Endothelial cell (in vitro differentiated cells): Measurements from ENCODE around the gene WNT3A. TPM values are rescaled to one million over a fixed set of nuclear protein-coding genes. Genes with fewer than 3 reads are reported as not detected.

Experiments used
- DNase-seq: peaks from one replicate; pipeline ENCODE4 v3.0.0; 2021; ENCODE audit warnings: low spot score
- H3K27ac Mint-ChIP-seq: one replicate; pipeline ENCODE4 v1.8.0; 2021; ENCODE audit warnings: mixed read lengths, inconsistent platforms; ENCODE audit not compliant: unreplicated experiment
- H3K27me3 Mint-ChIP-seq: one replicate; pipeline ENCODE4 v1.8.0; 2021; ENCODE audit warnings: mild to moderate bottlenecking, moderate library complexity, mixed read lengths, inconsistent platforms; ENCODE audit not compliant: unreplicated experiment
- H3K36me3 Mint-ChIP-seq: one replicate; pipeline ENCODE4 v1.8.0; 2021; ENCODE audit warnings: mild to moderate bottlenecking, low read depth, mixed read lengths, inconsistent platforms; ENCODE audit not compliant: unreplicated experiment
- H3K4me1 Mint-ChIP-seq: one replicate; pipeline ENCODE4 v1.8.0; 2021; ENCODE audit warnings: mild to moderate bottlenecking, mixed read lengths, inconsistent platforms; ENCODE audit not compliant: unreplicated experiment
- H3K4me3 Mint-ChIP-seq: one replicate; pipeline ENCODE4 v1.8.0; 2021; ENCODE audit warnings: mild to moderate bottlenecking, mixed read lengths, inconsistent platforms; ENCODE audit not compliant: unreplicated experiment
- H3K9me3 Mint-ChIP-seq: one replicate; pipeline ENCODE4 v1.8.0; 2021; ENCODE audit warnings: mixed read lengths, inconsistent platforms; ENCODE audit not compliant: unreplicated experiment
- total RNA-seq: library from RNA; stranded (reverse); fragmentation: NEBNext Ultra II Directional; extraction: Animal tissue kit (Norgen Biotek cat#: 25700); gene quantifications from one replicate; pipeline ENCODE4 v1.2.1, GENCODE V29; 2021; ENCODE audit not compliant: unreplicated experiment
- TF ChIP-seq, protein P1 (sequence below): fragments of 200-600 bp; sonication (generic); IDR thresholded peaks from one replicate; pipeline ENCODE4 v1.5.0; 2021; ENCODE audit warnings: antibody characterized with exemption; ENCODE audit not compliant: unreplicated experiment

WNT3A gene
- total RNA-seq, 1 donor from 2014 or later = not detected

DNA sequence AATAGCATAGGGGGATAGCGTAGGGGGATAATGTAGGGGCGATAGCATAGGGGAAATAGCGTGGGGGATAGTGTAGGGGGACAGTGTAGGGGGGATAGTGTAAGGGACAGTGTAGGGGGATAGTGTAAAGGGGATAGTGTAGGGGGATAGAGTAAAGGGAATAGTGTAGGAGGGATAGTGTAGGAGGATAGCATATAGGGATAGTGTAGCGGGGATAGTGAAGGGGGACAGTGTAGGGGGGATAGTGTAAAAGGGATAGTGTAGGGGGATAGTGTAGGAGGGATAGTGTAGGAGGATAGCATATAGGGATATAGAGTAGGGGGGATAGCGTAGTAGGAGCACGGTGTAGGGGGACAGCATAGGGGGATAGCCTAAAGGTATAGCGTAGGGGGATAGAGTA is 61.6 kb downstream of the WNT3A start:
- H3K27ac Mint-ChIP-seq = no peak overlapping the region
- H3K27me3 Mint-ChIP-seq = peaks cover 11% of the 10 kb centered on the region
- H3K4me1 Mint-ChIP-seq = no peaks in the 10 kb centered on the region
- TF ChIP-seq, protein P1, sequence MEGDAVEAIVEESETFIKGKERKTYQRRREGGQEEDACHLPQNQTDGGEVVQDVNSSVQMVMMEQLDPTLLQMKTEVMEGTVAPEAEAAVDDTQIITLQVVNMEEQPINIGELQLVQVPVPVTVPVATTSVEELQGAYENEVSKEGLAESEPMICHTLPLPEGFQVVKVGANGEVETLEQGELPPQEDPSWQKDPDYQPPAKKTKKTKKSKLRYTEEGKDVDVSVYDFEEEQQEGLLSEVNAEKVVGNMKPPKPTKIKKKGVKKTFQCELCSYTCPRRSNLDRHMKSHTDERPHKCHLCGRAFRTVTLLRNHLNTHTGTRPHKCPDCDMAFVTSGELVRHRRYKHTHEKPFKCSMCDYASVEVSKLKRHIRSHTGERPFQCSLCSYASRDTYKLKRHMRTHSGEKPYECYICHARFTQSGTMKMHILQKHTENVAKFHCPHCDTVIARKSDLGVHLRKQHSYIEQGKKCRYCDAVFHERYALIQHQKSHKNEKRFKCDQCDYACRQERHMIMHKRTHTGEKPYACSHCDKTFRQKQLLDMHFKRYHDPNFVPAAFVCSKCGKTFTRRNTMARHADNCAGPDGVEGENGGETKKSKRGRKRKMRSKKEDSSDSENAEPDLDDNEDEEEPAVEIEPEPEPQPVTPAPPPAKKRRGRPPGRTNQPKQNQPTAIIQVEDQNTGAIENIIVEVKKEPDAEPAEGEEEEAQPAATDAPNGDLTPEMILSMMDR = no peak
- H3K9me3 Mint-ChIP-seq = no peaks in the 10 kb centered on the region
- no peak for DNase-seq
- no peaks in the 10 kb centered on the region for H3K36me3 Mint-ChIP-seq
- H3K4me3 Mint-ChIP-seq = no peak overlapping the region

DNA sequence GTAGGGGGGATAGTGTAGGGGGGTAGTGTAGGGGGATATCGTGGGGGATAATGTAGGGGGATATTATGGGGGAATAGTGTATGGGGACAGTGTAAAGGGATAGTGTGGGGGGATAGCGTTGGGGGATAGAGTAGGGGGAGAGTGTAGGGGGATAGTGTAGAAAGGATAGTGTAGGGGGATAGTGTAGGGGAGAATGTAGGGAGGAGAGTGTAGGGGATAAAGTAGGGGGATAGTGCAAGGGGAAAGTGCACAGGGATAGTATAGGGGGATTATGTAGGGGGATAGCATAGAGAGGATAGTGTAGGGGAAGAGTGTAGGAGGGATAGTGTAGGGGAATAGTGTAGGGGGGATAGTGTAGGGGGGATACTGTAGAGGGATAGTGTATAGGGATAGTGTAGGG is 63.4 kb downstream of the WNT3A start:
- DNase-seq = no peak
- H3K4me1 Mint-ChIP-seq = no peaks in the 10 kb centered on the region
- no peak overlapping the region for H3K4me3 Mint-ChIP-seq
- peaks cover 13% of the 10 kb centered on the region for H3K27me3 Mint-ChIP-seq
- TF ChIP-seq, protein P1 = no peak
- no peaks in the 10 kb centered on the region for H3K36me3 Mint-ChIP-seq
- no peak overlapping the region for H3K27ac Mint-ChIP-seq
- no peaks in the 10 kb centered on the region for H3K9me3 Mint-ChIP-seq

DNA sequence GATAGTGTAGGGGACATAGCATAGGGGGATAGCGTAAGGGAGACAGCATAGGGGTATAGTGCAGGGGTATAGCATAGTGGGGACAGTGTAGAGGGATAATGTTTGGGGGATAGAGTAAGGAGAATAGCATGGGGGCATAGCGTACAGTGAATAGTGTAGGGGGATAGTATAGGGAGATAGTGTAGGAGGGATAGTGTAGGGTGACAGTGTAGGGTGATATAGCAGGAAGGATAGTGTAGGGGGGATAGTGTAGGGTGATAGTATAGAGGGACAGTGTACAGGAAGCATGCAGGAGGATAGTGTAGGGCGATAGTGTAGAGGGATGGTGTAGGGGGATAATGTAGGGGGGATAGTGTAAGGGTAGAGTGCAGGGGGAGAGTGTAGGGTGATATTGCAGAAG is 64.1 kb downstream of the WNT3A start:
- no peaks in the 10 kb centered on the region for H3K9me3 Mint-ChIP-seq
- H3K36me3 Mint-ChIP-seq = no peaks in the 10 kb centered on the region
- TF ChIP-seq, protein P1 = no peak
- H3K27me3 Mint-ChIP-seq = peaks cover 13% of the 10 kb centered on the region
- no peak for DNase-seq
- no peaks in the 10 kb centered on the region for H3K4me1 Mint-ChIP-seq
- no peak overlapping the region for H3K4me3 Mint-ChIP-seq
- H3K27ac Mint-ChIP-seq = no peak overlapping the region

DNA sequence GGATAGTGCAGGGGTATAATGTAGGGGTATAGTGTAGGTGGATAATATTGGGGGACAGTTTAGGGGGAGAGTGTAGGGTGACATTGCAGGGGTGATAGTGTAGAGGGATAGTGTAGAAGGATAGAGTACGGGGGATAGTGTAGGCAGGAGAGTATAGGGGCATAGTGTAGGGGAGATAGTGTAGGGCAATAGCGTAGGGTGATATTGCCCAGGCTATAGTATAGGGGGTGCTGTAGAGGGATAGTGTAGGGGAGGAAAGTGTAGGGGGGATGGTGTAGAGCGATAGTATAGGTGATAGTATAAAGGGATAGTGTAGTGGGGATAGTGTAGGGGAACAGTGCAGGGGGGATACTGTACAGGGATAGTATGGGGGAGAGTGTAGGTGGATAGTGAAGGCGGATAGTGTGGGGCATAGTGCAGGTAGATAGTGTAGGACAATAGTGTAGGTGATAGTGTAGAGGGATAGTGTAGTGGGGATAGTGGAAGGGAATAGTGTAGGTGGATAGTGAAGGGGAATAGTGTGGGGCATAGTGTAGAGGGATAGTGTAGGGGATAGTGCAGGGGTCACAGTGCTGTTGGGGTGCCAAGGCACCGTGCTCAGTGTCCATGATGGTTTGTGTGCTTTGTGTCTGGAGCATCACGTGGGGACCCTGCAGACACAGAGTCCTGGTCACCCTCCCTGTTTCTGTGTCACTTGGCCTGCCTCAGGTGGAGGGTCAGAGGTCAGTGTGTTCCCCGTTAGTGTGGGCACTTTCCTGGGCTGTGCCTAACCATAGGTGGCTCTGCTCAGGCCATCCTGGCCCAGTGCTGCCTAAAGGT is 65.2 kb downstream of the WNT3A start:
- Mint-ChIP-seq H3K27me3 (peaks cover 12% of the 10 kb centered on the region), H3K27ac (no peak overlapping the region), H3K36me3 (no peaks in the 10 kb centered on the region), H3K4me1 (no peaks in the 10 kb centered on the region), H3K4me3 (no peak overlapping the region), H3K9me3 (no peaks in the 10 kb centered on the region)
- TF ChIP-seq, protein P1 = no peak
- no peak for DNase-seq

DNA sequence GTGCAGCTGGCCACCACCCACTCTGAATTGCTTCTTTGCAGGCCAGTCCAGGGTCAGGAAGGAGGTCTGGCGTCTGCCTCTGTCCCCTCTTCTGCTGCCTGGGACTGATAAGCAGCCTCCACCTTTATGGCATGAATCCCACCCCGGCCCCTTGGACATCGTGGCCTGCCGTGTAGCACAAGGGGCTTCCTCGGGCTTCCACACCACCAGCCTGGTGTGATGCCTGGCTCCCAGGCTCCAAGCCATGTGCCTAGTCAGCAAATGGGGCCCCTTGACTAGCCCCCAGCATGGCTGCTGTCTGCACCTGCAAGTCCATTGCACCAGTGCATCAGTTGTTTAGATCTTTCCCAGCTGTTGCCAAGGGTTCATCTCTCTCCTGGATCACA is 65.9 kb downstream of the WNT3A start:
- Mint-ChIP-seq H3K36me3 (no peaks in the 10 kb centered on the region), H3K4me3 (no peak overlapping the region), H3K27me3 (peaks cover 12% of the 10 kb centered on the region), H3K4me1 (peaks cover 2% of the 10 kb centered on the region), H3K9me3 (no peaks in the 10 kb centered on the region), H3K27ac (no peak overlapping the region)
- DNase-seq = no peak
- TF ChIP-seq, protein P1 = no peak
